HG03196 (cell line): Measurements from ENCODE around the gene ZC3H12A.
"Not testable (repeated sequence)": the region's sequence is repeated elsewhere in the genome, so short reads cannot be mapped to it uniquely, and the experiment has no call there.

Source experiments
- ATAC-seq: cut with Tn5 transposase; IDR thresholded peaks from one replicate; pipeline ENCODE4 v1.9.1; 2021; ENCODE audit not compliant: unreplicated experiment

The ZC3H12A gene

DNA sequence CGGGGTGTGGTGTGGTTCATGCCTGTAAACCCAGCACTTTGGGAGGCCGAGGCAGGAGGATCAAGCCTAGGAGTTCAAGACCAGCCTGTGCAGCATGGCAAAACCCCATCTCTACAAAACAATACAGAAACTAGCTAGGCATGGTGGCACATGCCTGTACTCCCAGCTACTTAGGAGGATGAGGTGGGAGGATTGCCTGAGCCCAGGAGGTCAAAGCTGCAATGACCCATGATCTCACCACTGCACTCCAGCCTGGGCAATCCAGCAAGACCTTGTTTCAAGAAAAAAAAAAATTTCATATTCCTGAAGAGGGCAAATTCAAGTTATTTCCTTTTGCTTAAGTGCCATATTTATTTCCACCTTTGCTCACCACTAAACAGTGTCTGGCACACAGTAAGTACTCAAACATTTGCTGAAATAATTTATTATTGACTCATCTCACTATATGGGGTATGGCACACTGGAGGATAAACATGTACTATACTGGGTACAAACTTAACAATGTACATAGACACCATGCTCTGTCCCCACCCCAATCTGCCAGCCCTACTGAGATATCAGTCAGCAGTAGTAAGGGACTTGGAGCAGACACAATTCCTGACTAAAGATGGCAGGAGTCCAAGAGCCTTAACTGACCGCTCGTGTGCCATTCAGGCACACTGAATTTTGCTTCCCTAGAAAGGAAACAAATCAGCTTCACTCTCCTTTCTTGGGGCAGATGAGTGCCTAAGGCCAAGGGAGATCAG is 24.7 kb downstream of the ZC3H12A start:
- no peak for ATAC-seq

GRCh38 chr1:37501661-37502060 is 27.3 kb downstream of the ZC3H12A start:
- no peak for ATAC-seq

DNA sequence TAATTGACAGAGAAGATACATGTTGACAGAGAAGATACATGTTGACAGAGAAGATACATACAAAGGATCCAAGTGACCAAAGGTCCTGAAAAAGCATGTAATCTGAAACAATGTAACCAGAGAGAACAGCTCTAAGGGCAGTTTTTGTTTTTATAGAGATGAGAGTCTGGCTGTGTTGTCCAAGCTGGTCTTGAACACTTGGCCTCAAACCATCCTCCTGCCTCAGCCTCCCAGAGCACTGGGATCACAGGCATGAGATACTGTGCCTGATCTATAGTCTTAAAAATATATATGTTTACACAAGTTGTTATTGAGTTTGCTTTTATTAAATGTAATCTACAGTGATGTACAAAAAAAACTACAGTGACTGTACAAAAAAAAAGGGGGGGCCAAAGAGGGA is 27.7 kb downstream of the ZC3H12A start:
- ATAC-seq = no peak

GRCh38 chr1:37502791-37503190 is 28.4 kb downstream of the ZC3H12A start:
- not testable (repeated sequence) for ATAC-seq

DNA sequence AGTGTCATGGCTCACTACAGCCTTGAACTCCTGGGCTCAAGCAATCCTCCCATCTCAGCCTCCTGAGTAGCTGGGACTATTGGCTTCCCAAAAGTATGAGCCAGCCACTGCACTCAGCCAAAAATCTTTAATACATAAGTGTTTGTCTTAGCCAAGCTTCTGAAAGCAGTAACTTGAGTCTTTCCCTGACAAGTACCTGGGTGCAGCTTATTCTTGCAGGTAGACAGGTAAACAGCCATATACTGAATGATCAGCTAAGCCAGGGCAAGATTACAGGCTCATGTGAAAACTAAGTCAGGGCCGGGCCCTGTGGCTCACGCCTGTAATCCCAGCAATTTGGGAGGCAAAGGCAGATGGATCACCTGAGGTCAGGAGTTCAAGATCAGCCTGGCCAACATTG is 32.4 kb downstream of the ZC3H12A start:
- no peak for ATAC-seq

DNA sequence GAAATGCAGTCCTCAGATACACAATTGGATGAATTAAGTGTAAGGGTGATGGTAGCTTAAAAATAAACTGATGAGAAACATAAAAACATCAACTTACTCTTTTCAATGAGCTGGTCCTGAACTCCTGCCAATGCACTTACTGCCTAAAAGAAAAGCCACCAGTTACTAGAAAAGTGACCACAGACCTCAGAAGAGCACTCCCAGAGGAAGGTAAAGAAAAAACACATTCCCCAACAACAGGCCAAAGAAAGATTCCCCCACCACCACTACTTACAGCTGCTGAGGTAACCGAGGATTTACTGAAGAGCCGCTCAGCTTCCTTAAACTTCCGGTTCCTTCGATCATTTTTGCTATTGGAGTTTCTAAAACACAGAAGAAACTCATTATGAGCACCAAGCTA is 34.8 kb downstream of the ZC3H12A start:
- no peak for ATAC-seq

DNA sequence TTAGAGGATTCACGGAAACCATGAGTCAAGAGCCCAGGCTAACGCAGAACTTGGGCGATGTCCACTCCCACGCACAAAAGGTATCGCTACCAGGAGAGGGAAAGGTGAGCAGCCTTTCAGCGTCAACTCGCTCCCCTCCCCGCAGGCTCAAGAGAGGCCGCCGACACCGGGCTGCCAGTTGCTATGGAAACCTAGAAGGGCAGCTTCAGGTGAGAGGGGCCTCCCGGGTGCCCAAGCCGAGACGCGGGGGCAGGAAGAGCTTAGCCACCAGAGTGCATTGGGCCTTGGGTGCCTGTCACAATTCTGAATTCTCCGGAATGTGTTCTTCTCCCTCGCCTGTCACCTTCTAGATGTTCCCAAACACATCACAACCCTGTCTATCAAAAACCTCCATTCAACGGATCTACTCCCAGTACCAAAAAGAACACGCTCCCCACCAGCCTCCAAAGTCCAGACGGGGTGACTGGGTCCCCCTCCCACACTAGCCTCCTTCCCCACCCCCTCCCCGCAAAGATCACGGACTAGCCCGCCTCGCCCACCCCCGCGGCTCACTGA is 39.5 kb downstream of the ZC3H12A start:
- peak; percentile 24 for ATAC-seq

DNA sequence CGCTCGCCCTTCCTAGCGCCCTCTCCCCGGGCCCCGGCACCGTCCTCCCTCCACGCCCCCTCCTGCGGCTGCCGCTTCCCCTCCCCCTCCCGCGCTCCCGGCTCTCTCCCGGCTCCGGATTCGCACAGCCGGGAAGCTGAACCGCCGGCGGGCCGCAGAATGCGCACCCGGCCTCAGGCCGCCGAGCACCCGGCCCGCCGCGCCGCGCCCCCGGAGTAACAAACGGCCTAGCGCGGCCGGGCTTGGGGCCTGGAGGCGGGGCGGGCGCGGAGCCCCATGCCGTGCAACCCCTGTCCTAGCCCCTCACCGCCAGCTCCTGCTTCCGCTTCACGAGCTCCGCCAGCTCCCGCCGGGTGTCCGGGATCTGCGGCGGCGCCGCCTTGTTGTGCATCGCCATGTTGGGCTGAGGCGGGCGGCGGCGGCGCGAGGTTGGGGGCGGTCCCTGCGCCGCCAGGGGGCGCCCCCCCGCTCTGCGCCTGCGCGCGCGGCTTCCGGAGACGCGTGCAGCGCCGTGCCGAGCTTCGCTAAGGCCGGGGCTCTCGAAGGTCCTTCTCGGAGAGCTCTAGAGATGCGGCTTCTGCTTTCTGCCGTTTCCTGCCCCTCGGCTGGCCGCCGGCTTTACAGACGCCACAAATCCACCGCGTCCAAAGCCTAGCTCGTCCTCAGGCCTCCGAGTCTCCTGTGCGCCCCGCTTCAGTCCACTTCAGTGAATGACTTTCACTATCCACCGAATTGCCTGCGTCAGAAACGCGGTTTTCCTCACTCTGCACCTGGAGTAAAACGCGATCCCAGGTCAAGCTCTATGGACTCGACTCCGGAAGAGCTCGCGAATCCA is 40.2 kb downstream of the ZC3H12A start, which contains the start of gene MEAF6:
MEAF6 (minus strand) TSS at position 417 of the 835 bp plus-strand sequence; CDS start at position 397, 20 bp downstream.
- peak; percentile 84 for ATAC-seq

- no peak for ATAC-seq
Observed at GRCh38 chr1:37515185-37516034, 41.0 kb downstream of the ZC3H12A start.

GRCh38 chr1:37517569-37517968 is 43.2 kb downstream of the ZC3H12A start:
- no peak for ATAC-seq

- ATAC-seq = not testable (repeated sequence)
Observed at GRCh38 chr1:37518241-37518640, 43.9 kb downstream of the ZC3H12A start.

- not testable (repeated sequence) for ATAC-seq
Observed at GRCh38 chr1:37518929-37519328, 44.5 kb downstream of the ZC3H12A start.

DNA sequence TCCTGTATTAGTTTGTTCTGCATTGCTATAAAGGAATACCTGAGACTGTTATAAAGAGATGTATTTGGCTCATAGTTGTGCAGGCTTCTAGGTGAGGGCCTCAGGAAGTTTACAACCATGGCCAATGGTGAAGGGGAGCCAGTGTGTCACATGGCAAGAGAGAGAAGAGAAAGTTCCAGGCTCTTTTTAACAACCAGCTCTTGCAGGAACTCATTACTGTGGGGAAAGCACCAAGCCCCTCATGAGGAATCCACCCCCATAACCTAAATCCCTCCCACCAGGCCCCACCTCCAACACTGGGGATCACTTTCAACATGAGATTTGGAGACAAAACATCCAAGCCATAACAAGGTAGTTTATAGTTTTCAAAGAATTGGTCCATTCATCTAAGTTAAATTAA is 45.2 kb downstream of the ZC3H12A start:
- no peak for ATAC-seq

DNA sequence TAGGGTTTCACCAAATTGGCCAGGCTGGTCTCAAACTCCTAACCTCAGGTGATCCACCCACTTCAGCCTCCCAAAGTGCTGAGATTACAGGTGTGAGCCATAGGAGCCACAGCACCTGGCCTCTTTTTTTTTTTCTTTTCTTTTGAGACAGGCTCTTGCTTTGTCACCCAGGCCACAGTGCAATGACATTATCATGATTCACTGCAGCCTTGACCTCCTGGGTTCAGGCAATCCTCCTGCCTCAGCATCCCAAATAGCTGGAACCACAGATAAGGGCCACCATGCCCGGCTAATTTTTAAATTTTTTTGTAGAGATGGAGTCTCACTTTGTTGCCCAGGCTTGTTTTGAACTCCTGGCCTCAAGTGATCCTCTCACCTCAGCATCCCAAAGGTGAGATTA is 55.5 kb downstream of the ZC3H12A start:
- ATAC-seq = not testable (repeated sequence)

DNA sequence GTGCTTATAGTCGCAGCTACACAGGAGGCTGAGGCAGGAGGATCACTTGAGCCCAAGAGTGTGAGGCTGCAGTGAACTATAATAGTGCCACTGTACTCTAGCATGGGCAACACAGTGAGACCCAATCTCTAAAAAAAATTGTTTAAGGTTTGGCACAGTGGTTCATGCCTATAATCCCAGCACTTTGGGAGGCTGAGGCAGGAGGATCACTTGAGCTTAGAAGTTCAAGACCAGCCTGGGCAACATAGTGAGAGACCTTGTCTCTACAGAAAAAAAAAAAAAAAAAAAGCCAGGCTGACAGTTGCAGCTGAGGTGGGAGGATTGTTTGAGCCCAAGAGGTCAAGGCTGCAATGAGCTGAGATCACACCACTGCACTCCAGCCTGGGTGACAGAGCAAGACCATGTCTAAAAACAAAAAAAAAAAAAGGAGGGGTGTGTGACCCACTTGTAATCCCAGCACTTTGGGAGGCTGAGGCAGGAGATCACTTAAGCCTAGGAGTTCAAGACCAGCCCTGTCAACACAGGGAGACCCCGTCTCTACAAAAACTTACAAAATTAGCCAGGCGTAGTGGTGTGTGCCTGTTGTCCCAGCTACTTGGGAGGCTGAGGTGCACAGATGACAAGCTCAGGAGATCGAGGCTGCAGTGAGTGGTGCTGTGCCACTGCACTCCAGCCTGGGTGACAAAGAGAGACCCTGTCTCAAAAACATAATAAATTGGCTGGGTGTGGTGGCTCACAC is 58.2 kb downstream of the ZC3H12A start:
- ATAC-seq = not testable (repeated sequence)

DNA sequence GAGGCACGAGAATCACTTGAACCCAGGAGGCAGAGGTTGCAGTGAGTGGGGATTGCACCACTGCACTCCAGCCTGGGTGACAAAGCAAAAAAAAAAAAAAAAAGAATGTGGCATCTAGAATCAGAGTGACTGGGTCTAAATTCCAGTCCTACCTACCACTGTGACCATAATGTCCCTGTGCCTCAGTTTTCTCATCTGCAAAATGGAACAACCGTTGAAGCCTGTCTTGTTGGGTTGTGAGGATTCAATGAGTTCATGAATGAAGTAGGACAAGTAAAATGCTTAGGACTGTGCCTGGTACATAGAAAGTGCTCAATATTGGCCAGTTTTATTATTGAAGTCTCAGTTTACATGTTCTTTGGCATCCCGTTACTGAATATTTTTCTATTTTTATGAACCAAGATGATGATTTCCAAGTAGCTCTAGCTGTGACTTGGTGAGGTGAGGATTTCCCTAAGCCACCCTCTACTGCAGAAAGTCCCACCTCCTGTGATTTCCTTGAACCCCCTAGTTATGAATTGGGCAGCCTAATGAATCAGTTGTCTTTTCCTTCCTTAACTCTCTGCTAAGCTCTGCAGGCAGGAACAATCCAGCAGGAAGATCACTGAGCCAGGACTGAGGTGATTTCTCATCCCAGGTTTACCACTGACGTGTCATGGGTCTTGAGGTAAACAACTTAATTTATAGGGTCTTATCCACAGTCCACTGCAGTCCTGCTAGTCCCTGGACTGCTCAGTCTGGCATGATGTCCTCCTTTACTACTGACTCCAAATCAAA is 59.1 kb downstream of the ZC3H12A start:
- ATAC-seq = no peak
